ENCODE results near the gene PLEKHM1. TPM values are rescaled to one million over a fixed set of nuclear protein-coding genes. Genes with fewer than 3 reads are reported as not detected.

Gene PLEKHM1
- total RNA-seq, 2 experiments from 2014 or later: 108 to 118 TPM

DNA sequence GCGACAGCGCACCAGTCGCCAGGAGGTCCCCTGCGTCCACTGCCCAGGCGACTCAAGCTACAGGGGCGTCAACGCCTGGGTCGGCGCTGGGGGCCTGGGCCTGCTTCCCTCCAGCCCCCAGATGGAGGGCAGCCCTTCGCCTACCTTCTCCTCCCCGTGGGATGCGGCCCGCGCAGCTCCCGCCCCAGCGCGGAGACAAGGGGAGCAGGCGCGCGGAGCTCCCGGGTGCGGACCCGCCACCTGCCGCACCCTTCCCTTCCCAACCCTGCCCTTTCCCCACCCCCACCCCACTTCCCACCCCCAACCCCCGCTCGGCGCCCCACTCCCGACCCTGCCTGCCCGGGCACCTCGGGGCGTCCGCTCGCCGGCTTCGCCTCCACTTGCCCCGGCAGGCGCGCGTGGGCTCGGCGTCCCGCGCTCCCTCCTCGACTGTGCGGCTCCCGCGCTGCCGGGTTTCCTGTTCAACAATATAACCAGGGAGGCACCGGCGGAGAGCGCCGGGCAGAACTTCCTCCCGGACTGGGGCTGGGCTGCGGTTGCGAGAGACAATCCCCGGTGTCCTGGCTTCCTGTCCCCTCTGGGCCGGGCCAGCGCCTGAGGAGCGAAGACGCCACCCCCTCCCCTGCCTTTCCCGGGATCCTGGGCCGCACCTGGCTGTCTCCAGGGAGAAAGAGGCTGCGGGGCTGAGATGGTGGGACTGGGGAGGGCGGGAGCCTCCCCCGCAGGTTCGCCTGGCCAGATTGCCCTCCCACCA, 57.9 kb downstream of the PLEKHM1 start, which contains the start of gene ARHGAP27:
Gene ARHGAP27 (minus strand): TSS at position 466 of the 754 bp plus-strand sequence. CDS start 2,591 bp downstream, outside the sequence.
- Mint-ChIP-seq H3K36me3 (ENCODE audit: low read depth) (peaks cover 12% of the 10 kb centered on the region), H3K4me3 (peak within 1 kb of the TSS; percentile 86), H3K9me3 (no peaks in the 10 kb centered on the region), H3K27me3 (no peaks in the 10 kb centered on the region), H3K4me1 (ENCODE audit: low read depth) (peaks cover 19% of the 10 kb centered on the region), H3K27ac (peak within 1 kb of the TSS; percentile 30)
- DNase-seq: peak in 4 of 14 experiments; percentile 56 to 67 (median 58)
- no peaks in the 10 kb centered on the region for H3K27me3 ChIP-seq (ENCODE audit: control insufficient read depth in 1 of 2, insufficient read depth in 2 of 2, low read length in 2 of 2)
- peak within 1 kb of the TSS; percentile 62 for H3K4me3 ChIP-seq (ENCODE audit: low read length)
- intact Hi-C loops (cut with DNase I, micrococcal nuclease): no loop called here
- peak; percentile 22 for ATAC-seq (ENCODE audit: poor library complexity)
- peaks cover 45% of the 10 kb centered on the region for H3K4me1 ChIP-seq (ENCODE audit: insufficient read depth, low read length)
- TF ChIP-seq, protein P1, sequence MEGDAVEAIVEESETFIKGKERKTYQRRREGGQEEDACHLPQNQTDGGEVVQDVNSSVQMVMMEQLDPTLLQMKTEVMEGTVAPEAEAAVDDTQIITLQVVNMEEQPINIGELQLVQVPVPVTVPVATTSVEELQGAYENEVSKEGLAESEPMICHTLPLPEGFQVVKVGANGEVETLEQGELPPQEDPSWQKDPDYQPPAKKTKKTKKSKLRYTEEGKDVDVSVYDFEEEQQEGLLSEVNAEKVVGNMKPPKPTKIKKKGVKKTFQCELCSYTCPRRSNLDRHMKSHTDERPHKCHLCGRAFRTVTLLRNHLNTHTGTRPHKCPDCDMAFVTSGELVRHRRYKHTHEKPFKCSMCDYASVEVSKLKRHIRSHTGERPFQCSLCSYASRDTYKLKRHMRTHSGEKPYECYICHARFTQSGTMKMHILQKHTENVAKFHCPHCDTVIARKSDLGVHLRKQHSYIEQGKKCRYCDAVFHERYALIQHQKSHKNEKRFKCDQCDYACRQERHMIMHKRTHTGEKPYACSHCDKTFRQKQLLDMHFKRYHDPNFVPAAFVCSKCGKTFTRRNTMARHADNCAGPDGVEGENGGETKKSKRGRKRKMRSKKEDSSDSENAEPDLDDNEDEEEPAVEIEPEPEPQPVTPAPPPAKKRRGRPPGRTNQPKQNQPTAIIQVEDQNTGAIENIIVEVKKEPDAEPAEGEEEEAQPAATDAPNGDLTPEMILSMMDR (IDR thresholded peaks at IDR 0.05): no peak
- H3K36me3 ChIP-seq (ENCODE audit: insufficient read depth, low read length): peaks cover 11% of the 10 kb centered on the region
- CTCF ChIA-PET: no interaction called here
- no peaks in the 10 kb centered on the region for H3K9me3 ChIP-seq (ENCODE audit: control insufficient read depth in 1 of 2, insufficient read depth in 1 of 2, low read length in 2 of 2)
- POLR2A ChIA-PET: no interaction called here
- no peak within 1 kb of the TSS for H3K27ac ChIP-seq (ENCODE audit: low read depth in 1 of 2, low read length in 2 of 2)

DNA sequence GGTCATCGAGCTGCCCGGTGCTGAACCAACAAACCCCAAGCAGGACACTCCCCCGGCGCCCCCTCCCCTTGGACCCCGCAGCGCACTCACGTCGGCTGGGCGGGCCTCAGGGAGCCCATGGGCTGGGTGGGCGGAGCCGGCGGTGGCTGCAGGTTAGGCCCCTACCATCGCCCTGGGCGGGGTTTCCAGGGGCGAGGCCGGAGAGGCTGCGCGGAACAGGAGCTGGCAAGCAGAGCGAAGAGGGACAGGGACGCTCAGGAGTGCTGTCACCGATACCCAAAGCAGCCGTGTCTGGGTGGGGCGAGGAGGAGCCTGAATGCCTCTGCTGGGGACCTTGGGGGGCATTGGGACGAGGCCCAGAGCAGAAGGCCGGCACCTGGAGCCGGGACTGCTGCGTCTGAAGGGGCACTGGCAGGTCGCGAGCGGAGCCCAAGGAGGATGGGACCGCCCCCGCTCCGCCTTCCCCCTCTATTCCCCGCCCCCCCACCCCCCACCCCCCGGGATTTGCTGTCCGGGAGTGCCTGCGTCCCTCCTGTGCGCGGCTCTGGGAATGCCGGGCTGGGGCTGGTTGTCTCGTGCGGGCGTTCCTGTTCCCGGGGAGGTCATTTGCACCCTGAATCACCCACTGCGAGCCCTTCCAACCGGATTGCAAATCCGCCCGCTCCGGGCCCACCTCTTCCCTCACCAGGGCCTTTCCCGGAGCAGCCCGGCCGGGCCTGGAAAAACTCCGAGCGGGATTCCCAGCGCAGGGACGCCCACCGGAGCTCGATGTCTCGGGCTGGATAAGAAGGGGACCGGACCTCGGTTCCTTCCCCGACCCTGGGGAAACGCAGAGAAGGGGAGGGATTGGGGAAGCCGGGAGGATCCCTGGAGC, 58.8 kb downstream of the PLEKHM1 start:
- Mint-ChIP-seq H3K36me3 (ENCODE audit: low read depth) (peaks cover 7% of the 10 kb centered on the region), H3K27ac (no peak overlapping the region), H3K4me3 (peak overlapping the region; percentile 86), H3K9me3 (no peaks in the 10 kb centered on the region), H3K27me3 (no peaks in the 10 kb centered on the region), H3K4me1 (ENCODE audit: low read depth) (peaks cover 19% of the 10 kb centered on the region)
- intact Hi-C loops (cut with DNase I, micrococcal nuclease): no loop called here
- ATAC-seq (ENCODE audit: poor library complexity) (peak; percentile 62), DNase-seq (peak in 13 of 14 experiments; percentile 47 to 85 (median 66))
- H3K9me3 ChIP-seq (ENCODE audit: control insufficient read depth in 1 of 2, insufficient read depth in 1 of 2, low read length in 2 of 2): no peaks in the 10 kb centered on the region
- no peak overlapping the region for H3K27ac ChIP-seq (ENCODE audit: low read depth in 1 of 2, low read length in 2 of 2)
- ChIA-PET CTCF (interaction anchor here (0.6 kb wide), 1 partner anchor 1342 kb away, joined by 3 read pairs; no protein-coding TSS in a partner anchor), POLR2A (interaction anchor here (0.5 to 1.2 kb wide), 3 partner anchors 21 to 283 kb away, joined by 3 read pairs; no protein-coding TSS in a partner anchor)
- peaks cover 46% of the 10 kb centered on the region for H3K4me1 ChIP-seq (ENCODE audit: insufficient read depth, low read length)
- H3K27me3 ChIP-seq (ENCODE audit: control insufficient read depth in 1 of 2, insufficient read depth in 2 of 2, low read length in 2 of 2): no peaks in the 10 kb centered on the region
- peaks cover 4% of the 10 kb centered on the region for H3K36me3 ChIP-seq (ENCODE audit: insufficient read depth, low read length)
- peak overlapping the region; percentile 62 for H3K4me3 ChIP-seq (ENCODE audit: low read length)
- TF ChIP-seq, protein P1 (IDR thresholded peaks at IDR 0.05): no peak

DNA sequence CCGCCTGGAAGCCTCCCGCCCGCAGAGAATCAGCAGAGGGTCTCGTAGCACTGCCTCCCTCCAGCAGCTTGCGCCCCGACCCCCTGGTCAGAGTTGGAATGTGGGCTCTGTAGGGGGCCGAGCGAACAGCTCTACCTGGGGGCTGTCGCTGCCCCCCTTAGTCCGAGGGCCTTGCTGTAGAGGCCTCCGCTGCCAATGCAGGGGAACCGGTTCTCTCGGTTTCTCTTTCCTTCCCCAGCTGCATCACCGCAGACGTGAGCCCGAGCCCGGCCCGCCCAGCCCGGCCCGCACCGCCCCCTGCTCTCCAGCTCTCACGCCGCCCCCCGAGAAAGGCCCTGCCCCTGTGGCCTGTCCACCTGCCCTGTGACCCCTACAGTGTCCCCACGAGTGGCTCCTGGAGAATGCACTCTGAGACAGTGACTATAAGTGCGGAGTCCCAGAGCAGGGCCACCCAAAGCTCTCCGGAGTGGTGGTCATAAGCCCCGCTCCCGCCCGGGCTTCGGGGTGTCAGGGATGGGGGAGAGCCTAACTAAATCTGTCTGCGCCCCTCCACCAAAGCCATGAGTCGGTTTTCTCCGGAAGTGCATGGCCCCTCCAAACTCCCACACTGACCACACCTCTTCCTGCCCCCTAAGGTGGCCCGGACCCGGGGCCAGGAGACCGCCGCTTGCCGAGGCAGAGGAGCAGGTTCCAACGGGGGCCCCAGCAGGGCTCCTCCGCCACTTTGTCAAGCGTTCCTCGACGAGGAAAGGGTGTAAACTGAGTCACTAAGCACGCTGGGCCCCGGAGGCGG, 59.6 kb downstream of the PLEKHM1 start:
- peaks cover 19% of the 10 kb centered on the region for H3K4me1 Mint-ChIP-seq (ENCODE audit: low read depth)
- no peak overlapping the region for H3K27ac Mint-ChIP-seq
- DNase-seq (peak in 4 of 14 experiments; percentile 43 to 56 (median 48)), ATAC-seq (ENCODE audit: poor library complexity) (no peak)
- Histone ChIP-seq H3K27me3 (ENCODE audit: control insufficient read depth in 1 of 2, insufficient read depth in 2 of 2, low read length in 2 of 2) (no peaks in the 10 kb centered on the region), H3K4me1 (ENCODE audit: insufficient read depth, low read length) (peaks cover 46% of the 10 kb centered on the region), H3K27ac (ENCODE audit: low read depth in 1 of 2, low read length in 2 of 2) (no peak overlapping the region), H3K4me3 (ENCODE audit: low read length) (peak overlapping the region; percentile 62), H3K9me3 (ENCODE audit: control insufficient read depth in 1 of 2, insufficient read depth in 1 of 2, low read length in 2 of 2) (no peaks in the 10 kb centered on the region), H3K36me3 (ENCODE audit: insufficient read depth, low read length) (no peaks in the 10 kb centered on the region)
- intact Hi-C loops (cut with DNase I, micrococcal nuclease): no loop called here
- peak overlapping the region; percentile 86 for H3K4me3 Mint-ChIP-seq
- TF ChIP-seq, protein P1 (IDR thresholded peaks at IDR 0.05): no peak
- POLR2A ChIA-PET: interaction anchor here (0.5 to 1.2 kb wide), 3 partner anchors 20 to 282 kb away, joined by 3 read pairs; no protein-coding TSS in a partner anchor
- CTCF ChIA-PET: no interaction called here
- peaks cover 4% of the 10 kb centered on the region for H3K36me3 Mint-ChIP-seq (ENCODE audit: low read depth)
- H3K27me3 Mint-ChIP-seq: no peaks in the 10 kb centered on the region
- H3K9me3 Mint-ChIP-seq: no peaks in the 10 kb centered on the region
